ENCODE results near the gene LCE2C.
"Not testable (repeated sequence)": the region's sequence is repeated elsewhere in the genome, so short reads cannot be mapped to it uniquely, and the experiment has no call there.

The LCE2C gene

GRCh38 chr1:152674983-152675382, at the start of gene LCE2C:
TSS of gene LCE2C (plus strand) at chr1:152675279. CDS start at chr1:152676016, 737 bp downstream.
- DNase-seq (ENCODE audit: low spot score); H3K27me3 ChIP-seq (ENCODE audit: insufficient read depth, poor library complexity, severe bottlenecking); H3K27ac ChIP-seq (ENCODE audit: poor library complexity, severe bottlenecking); ATAC-seq (ENCODE audit: low read depth); H3K4me1 ChIP-seq (ENCODE audit: insufficient read depth, poor library complexity, severe bottlenecking); H3K9me3 ChIP-seq (ENCODE audit: severe bottlenecking); H3K36me3 ChIP-seq (ENCODE audit: low read depth); H3K4me3 ChIP-seq (ENCODE audit: severe bottlenecking): not testable (repeated sequence)

DNA sequence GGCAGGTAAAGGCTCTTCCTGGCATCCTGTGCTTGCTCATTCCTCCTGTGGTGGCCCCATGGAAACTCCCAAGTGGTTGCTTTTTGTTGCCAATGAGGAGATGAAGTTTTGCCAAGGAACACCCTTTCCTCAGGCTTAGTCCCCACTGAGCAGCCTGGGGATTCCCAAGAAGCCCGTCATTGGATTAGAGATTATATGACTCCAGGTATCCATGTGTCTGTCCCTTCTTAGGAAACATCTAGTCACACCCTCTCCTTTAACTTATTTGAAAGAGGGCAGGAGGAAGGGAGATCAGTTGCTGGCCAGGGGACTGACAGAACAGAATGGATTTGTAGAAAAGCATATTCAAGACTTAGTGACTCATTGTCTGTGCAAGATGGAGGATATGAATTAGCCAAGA, 48.3 kb upstream of the LCE2C start:
- Histone ChIP-seq H3K36me3 (ENCODE audit: low read depth) (no peaks in the 10 kb centered on the region), H3K4me1 (ENCODE audit: insufficient read depth, poor library complexity, severe bottlenecking) (no peaks in the 10 kb centered on the region), H3K4me3 (ENCODE audit: severe bottlenecking) (no peak overlapping the region), H3K9me3 (ENCODE audit: severe bottlenecking) (no peaks in the 10 kb centered on the region), H3K27me3 (ENCODE audit: insufficient read depth, poor library complexity, severe bottlenecking) (no peaks in the 10 kb centered on the region), H3K27ac (ENCODE audit: poor library complexity, severe bottlenecking) (no peak overlapping the region)
- ATAC-seq (ENCODE audit: low read depth) (no peak), DNase-seq (ENCODE audit: low spot score) (no peak)
- TF ChIP-seq, protein P1, sequence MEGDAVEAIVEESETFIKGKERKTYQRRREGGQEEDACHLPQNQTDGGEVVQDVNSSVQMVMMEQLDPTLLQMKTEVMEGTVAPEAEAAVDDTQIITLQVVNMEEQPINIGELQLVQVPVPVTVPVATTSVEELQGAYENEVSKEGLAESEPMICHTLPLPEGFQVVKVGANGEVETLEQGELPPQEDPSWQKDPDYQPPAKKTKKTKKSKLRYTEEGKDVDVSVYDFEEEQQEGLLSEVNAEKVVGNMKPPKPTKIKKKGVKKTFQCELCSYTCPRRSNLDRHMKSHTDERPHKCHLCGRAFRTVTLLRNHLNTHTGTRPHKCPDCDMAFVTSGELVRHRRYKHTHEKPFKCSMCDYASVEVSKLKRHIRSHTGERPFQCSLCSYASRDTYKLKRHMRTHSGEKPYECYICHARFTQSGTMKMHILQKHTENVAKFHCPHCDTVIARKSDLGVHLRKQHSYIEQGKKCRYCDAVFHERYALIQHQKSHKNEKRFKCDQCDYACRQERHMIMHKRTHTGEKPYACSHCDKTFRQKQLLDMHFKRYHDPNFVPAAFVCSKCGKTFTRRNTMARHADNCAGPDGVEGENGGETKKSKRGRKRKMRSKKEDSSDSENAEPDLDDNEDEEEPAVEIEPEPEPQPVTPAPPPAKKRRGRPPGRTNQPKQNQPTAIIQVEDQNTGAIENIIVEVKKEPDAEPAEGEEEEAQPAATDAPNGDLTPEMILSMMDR (IDR thresholded peaks at IDR 0.05; ENCODE audit: poor library complexity, severe bottlenecking) = no peak

DNA sequence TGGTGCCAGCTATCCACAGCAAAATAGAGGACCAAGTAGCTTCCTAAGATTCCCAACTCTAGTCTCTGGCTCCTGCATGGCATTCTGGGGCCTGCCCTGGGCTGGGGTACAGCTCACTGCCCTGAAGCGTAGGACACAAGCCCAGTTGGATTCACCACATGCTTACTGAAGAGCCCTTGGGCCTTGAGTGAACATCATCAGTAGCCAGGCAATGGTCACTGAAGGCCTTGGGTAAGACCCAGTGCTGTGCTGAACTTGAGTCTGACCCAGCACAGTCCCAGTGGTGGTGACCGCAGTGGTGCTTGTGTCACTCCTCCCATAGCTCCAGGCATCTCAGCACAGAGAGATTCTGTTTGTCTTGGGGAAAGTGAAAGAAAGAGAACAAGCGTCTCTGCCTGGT, 44.5 kb upstream of the LCE2C start:
- Histone ChIP-seq H3K36me3 (ENCODE audit: low read depth) (no peaks in the 10 kb centered on the region), H3K4me1 (ENCODE audit: insufficient read depth, poor library complexity, severe bottlenecking) (no peaks in the 10 kb centered on the region), H3K4me3 (ENCODE audit: severe bottlenecking) (no peak overlapping the region), H3K27ac (ENCODE audit: poor library complexity, severe bottlenecking) (no peak overlapping the region), H3K27me3 (ENCODE audit: insufficient read depth, poor library complexity, severe bottlenecking) (no peaks in the 10 kb centered on the region), H3K9me3 (ENCODE audit: severe bottlenecking) (no peaks in the 10 kb centered on the region)
- TF ChIP-seq, protein P1 (IDR thresholded peaks at IDR 0.05; ENCODE audit: poor library complexity, severe bottlenecking) = no peak
- DNase-seq (ENCODE audit: low spot score) (no peak), ATAC-seq (ENCODE audit: low read depth) (no peak)

GRCh38 chr1:152640351-152640750, 34.7 kb upstream of the LCE2C start:
- DNase-seq (ENCODE audit: low spot score) (no peak), ATAC-seq (ENCODE audit: low read depth) (no peak)
- Histone ChIP-seq H3K4me3 (ENCODE audit: severe bottlenecking) (no peak overlapping the region), H3K9me3 (ENCODE audit: severe bottlenecking) (no peaks in the 10 kb centered on the region), H3K36me3 (ENCODE audit: low read depth) (no peaks in the 10 kb centered on the region), H3K27ac (ENCODE audit: poor library complexity, severe bottlenecking) (no peak overlapping the region), H3K27me3 (ENCODE audit: insufficient read depth, poor library complexity, severe bottlenecking) (no peaks in the 10 kb centered on the region), H3K4me1 (ENCODE audit: insufficient read depth, poor library complexity, severe bottlenecking) (no peaks in the 10 kb centered on the region)
- TF ChIP-seq, protein P1 (IDR thresholded peaks at IDR 0.05; ENCODE audit: poor library complexity, severe bottlenecking) = no peak

GRCh38 chr1:152643945-152644344, 31.1 kb upstream of the LCE2C start:
- H3K27ac ChIP-seq (ENCODE audit: poor library complexity, severe bottlenecking) = no peak overlapping the region
- TF ChIP-seq, protein P1 (IDR thresholded peaks at IDR 0.05; ENCODE audit: poor library complexity, severe bottlenecking) = no peak
- ATAC-seq (ENCODE audit: low read depth) = no peak
- DNase-seq (ENCODE audit: low spot score) = no peak
- H3K9me3 ChIP-seq (ENCODE audit: severe bottlenecking) = no peaks in the 10 kb centered on the region
- H3K4me1 ChIP-seq (ENCODE audit: insufficient read depth, poor library complexity, severe bottlenecking) = no peaks in the 10 kb centered on the region
- H3K4me3 ChIP-seq (ENCODE audit: severe bottlenecking) = no peak overlapping the region
- H3K36me3 ChIP-seq (ENCODE audit: low read depth) = no peaks in the 10 kb centered on the region
- H3K27me3 ChIP-seq (ENCODE audit: insufficient read depth, poor library complexity, severe bottlenecking) = no peaks in the 10 kb centered on the region

Measured in RWPE2 (cell line).